Dendritic cell treated with granulocyte-macrophage colony-stimulating factor and Interleukin-4, amounts not matched to agents 40 ng/mL and 50 ng/mL, for 4 days (primary cell): Measurements from ENCODE around the gene WWC1.

ENCODE experiments used
- H3K27ac Mint-ChIP-seq: one replicate; pipeline ENCODE4 v1.8.0; 2022; ENCODE audit warnings: mild to moderate bottlenecking, mixed read lengths
- H3K27me3 Mint-ChIP-seq: one replicate; pipeline ENCODE4 v1.8.0; 2022; ENCODE audit warnings: mild to moderate bottlenecking, mixed read lengths
- H3K36me3 Mint-ChIP-seq: one replicate; pipeline ENCODE4 v1.8.0; 2022; ENCODE audit warnings: low read depth, mixed read lengths
- H3K4me1 Mint-ChIP-seq: one replicate; pipeline ENCODE4 v1.8.0; 2022; ENCODE audit warnings: low read depth, mixed read lengths
- H3K4me3 Mint-ChIP-seq: one replicate; pipeline ENCODE4 v1.8.0; 2022; ENCODE audit warnings: mild to moderate bottlenecking, moderate library complexity, mixed read lengths
- H3K9me3 Mint-ChIP-seq: one replicate; pipeline ENCODE4 v1.8.0; 2022; ENCODE audit warnings: mixed read lengths
- intact Hi-C: fragments of 100-400 bp; cut with micrococcal nuclease; formaldehyde crosslinking; loops from one replicate; pipeline ENCODE4 v1.15.0; 2022

WWC1 gene

DNA sequence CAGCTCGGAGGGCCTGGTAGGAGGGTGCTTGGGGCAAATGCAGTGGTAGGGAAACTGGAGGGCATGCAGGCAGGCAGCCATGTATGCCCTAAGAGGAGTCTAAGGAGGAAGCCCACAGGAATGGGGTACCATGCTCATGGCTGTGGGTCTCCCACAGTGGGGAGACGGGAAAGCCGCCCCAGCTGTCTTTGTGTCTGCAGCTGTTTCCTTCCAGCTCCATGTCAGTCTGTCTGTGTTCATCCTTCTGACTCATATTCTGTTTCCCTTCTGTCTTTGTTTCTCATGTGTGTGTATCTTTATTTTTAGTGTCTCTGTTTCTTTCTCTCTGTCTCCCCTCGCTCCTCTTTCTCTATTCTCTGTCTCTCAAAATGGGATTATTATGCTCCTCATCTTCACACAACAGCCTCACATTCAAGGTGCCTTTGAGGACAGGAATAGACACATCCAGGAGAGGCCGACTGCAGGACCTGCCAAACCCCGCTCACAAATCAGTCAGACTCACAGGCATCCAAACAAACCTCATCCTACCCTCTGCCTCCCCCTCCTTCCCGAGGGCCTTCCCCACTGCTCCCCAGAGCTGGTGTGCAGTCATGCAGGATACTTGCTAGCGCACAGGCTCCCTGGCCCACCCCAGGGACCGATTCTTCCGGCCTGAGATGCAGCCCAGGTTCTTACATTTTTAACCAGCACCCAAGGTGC, 126.4 kb downstream of the WWC1 start:
- H3K4me3 Mint-ChIP-seq = no peak overlapping the region
- no peaks in the 10 kb centered on the region for H3K4me1 Mint-ChIP-seq
- H3K36me3 Mint-ChIP-seq = no peaks in the 10 kb centered on the region
- no peaks in the 10 kb centered on the region for H3K27me3 Mint-ChIP-seq
- H3K27ac Mint-ChIP-seq = no peak overlapping the region
- intact Hi-C loops = no loop called here
- no peaks in the 10 kb centered on the region for H3K9me3 Mint-ChIP-seq

- H3K27ac Mint-ChIP-seq = no peak overlapping the region
- intact Hi-C loops = no loop called here
- H3K4me3 Mint-ChIP-seq = no peak overlapping the region
- H3K27me3 Mint-ChIP-seq = no peaks in the 10 kb centered on the region
- H3K36me3 Mint-ChIP-seq = no peaks in the 10 kb centered on the region
- no peaks in the 10 kb centered on the region for H3K4me1 Mint-ChIP-seq
- no peaks in the 10 kb centered on the region for H3K9me3 Mint-ChIP-seq
Observed at GRCh38 chr5:168420461-168420860, 129.0 kb downstream of the WWC1 start.

GRCh38 chr5:168422431-168422830, 131.0 kb downstream of the WWC1 start:
- Mint-ChIP-seq H3K4me3 (no peak overlapping the region), H3K27ac (no peak overlapping the region), H3K9me3 (no peaks in the 10 kb centered on the region), H3K27me3 (no peaks in the 10 kb centered on the region), H3K36me3 (no peaks in the 10 kb centered on the region), H3K4me1 (no peaks in the 10 kb centered on the region)
- intact Hi-C loops = no loop called here

GRCh38 chr5:168423478-168423877, 132.0 kb downstream of the WWC1 start:
- H3K9me3 Mint-ChIP-seq = no peaks in the 10 kb centered on the region
- no peaks in the 10 kb centered on the region for H3K36me3 Mint-ChIP-seq
- no peak overlapping the region for H3K4me3 Mint-ChIP-seq

GRCh38 chr5:168423971-168424370, 132.5 kb downstream of the WWC1 start:
- no peaks in the 10 kb centered on the region for H3K4me1 Mint-ChIP-seq
- intact Hi-C loops = no loop called here
- no peaks in the 10 kb centered on the region for H3K9me3 Mint-ChIP-seq
- no peaks in the 10 kb centered on the region for H3K27me3 Mint-ChIP-seq
- no peak overlapping the region for H3K4me3 Mint-ChIP-seq
- no peak overlapping the region for H3K27ac Mint-ChIP-seq
- H3K36me3 Mint-ChIP-seq = no peaks in the 10 kb centered on the region

More at GRCh38 chr5:168423478-168423877, 132.0 kb downstream of the WWC1 start:
- Mint-ChIP-seq H3K27me3 (no peaks in the 10 kb centered on the region), H3K27ac (no peak overlapping the region), H3K4me1 (no peaks in the 10 kb centered on the region)
- intact Hi-C loops = no loop called here

GRCh38 chr5:168424594-168425323, 133.3 kb downstream of the WWC1 start:
- Mint-ChIP-seq H3K27ac (no peak overlapping the region), H3K36me3 (no peaks in the 10 kb centered on the region), H3K4me1 (no peaks in the 10 kb centered on the region), H3K4me3 (no peak overlapping the region), H3K27me3 (no peaks in the 10 kb centered on the region), H3K9me3 (no peaks in the 10 kb centered on the region)
- intact Hi-C loops = no loop called here

DNA sequence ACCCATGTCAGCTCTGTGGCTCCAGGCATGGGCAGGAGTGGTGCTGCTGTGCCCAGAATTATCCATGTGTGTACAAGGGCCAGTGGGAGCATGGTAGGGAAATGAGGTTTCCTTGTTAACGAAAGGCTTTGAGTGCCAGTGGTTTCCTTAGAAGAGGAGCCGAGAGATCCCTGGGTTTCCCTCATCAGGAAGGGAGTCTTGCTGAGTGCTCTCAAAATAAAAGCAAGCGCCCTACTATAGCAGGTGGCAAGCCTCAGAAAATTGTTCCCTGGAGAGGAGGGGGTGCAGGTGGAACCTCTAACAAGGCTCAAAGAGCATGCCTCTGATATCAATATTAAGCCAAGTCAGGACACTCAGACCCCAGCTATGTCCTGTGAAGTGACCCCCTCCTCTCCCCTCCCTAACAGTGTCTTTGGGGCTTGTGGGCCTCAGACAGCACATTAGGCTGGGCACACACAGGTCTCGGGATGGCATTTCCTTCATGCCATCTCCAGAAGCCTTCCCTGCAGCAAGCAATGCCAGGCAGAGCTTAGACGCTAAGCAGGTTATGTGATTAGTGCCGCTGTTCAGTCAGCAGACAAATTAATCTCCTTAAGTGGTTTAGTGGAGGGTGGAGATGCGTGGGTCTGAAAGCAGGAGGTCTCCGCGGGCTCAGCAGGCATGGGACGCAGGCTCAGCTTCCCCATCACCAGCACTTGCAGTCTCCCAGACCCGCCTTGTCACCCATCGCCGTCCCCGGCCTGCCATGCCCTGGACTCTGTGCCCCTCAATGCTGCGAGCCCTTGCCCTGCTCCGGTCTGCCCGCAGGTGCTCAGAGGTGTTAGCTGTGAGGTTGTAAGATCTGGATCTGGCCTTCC, 134.8 kb downstream of the WWC1 start:
- Mint-ChIP-seq H3K9me3 (no peaks in the 10 kb centered on the region), H3K36me3 (no peaks in the 10 kb centered on the region), H3K4me1 (no peaks in the 10 kb centered on the region), H3K27me3 (no peaks in the 10 kb centered on the region), H3K27ac (no peak overlapping the region), H3K4me3 (no peak overlapping the region)
- intact Hi-C loops = no loop called here

GRCh38 chr5:168426864-168427172, 135.4 kb downstream of the WWC1 start:
- Mint-ChIP-seq H3K36me3 (no peaks in the 10 kb centered on the region), H3K4me3 (no peak overlapping the region), H3K27ac (no peak overlapping the region), H3K4me1 (no peaks in the 10 kb centered on the region), H3K27me3 (no peaks in the 10 kb centered on the region), H3K9me3 (no peaks in the 10 kb centered on the region)
- intact Hi-C loops = no loop called here

DNA sequence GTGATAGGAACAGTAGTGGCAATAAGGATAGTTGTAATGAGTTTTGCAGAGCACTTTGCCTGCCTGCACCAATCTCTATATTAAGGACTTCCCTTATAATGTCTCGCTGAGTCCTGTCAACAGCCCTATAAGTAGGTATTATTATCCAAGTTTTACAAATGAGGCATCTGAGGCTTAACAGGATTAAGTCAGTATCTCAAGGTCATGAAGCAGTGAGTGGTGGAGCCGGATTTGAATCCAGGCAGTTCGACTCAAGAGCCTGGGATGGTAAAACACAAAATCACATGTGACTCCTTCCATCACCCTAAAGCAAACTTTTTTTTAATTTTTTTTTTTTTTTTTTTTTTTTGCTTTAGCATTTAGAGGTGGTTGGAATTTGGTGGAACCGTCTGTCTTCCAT, 135.8 kb downstream of the WWC1 start:
- no peaks in the 10 kb centered on the region for H3K4me1 Mint-ChIP-seq
- no peaks in the 10 kb centered on the region for H3K9me3 Mint-ChIP-seq
- H3K27ac Mint-ChIP-seq = no peak overlapping the region
- H3K36me3 Mint-ChIP-seq = no peaks in the 10 kb centered on the region
- intact Hi-C loops = no loop called here
- H3K4me3 Mint-ChIP-seq = no peak overlapping the region
- no peaks in the 10 kb centered on the region for H3K27me3 Mint-ChIP-seq

DNA sequence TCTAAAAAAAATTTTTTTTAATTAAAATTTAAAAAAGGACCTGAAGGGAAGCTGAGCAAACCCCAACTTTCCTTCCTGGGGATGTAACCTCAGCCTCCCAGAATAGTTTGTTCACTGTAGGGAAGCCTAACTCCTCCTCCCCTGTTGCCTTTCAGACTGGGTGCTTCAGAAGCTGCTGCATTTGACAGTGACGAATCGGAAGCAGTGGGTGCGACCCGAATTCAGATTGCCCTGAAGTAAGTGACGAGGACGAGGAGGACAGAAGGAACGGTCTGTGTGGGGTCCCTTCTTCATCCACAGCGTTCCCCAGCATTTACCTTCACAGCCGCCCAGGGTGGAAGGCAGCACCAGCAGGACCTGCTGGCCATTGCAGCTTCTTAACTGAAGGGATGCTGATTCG, 137.1 kb downstream of the WWC1 start:
- H3K27ac Mint-ChIP-seq = no peak overlapping the region
- no peaks in the 10 kb centered on the region for H3K27me3 Mint-ChIP-seq
- H3K4me3 Mint-ChIP-seq = no peak overlapping the region
- H3K4me1 Mint-ChIP-seq = no peaks in the 10 kb centered on the region
- no peaks in the 10 kb centered on the region for H3K9me3 Mint-ChIP-seq
- intact Hi-C loops = no loop called here
- H3K36me3 Mint-ChIP-seq = no peaks in the 10 kb centered on the region

DNA sequence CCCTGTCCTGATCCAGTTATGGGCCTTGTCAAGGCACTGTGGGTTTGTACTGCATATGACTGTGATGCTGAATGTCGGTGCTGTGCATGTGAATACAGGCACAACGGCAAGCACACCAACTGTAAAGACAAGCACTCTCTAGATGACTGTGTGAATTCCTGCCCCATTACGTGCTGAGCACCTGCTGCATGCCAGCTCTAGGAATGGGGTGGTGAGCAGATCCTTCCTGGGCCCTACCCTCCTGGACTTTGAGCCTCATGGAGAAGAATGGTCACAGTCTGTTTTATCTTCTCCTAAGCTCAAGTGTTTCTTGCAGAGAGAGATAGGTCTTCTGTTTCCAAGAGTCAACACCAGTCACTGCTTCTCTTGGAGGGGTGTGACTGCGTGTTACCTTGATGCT, 138.9 kb downstream of the WWC1 start:
- intact Hi-C loops = no loop called here
- H3K27me3 Mint-ChIP-seq = no peaks in the 10 kb centered on the region
- H3K27ac Mint-ChIP-seq = no peak overlapping the region
- H3K4me3 Mint-ChIP-seq = no peak overlapping the region
- H3K4me1 Mint-ChIP-seq = no peaks in the 10 kb centered on the region
- H3K9me3 Mint-ChIP-seq = no peaks in the 10 kb centered on the region
- no peaks in the 10 kb centered on the region for H3K36me3 Mint-ChIP-seq

DNA sequence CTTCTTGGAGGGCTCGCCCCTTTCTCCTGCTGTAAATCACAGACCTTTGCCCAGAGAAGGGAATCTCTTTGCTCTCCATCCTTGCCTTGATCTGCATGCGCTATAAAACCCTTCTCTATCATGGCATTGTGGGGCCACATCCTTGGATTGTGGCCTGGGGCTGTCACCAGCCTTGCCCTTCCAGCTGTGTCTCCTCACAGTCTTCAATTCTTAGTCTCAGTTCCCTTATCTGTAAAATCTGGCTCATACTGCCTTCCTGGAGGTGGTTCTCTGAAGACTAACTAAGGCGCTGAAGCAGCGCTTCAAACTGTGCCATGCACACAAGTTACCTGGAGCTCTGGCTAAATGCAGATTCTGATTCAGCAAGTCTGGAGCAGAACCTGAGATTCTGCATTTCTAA, 141.5 kb downstream of the WWC1 start:
- Mint-ChIP-seq H3K36me3 (no peaks in the 10 kb centered on the region), H3K27ac (no peak overlapping the region), H3K4me3 (no peak overlapping the region), H3K4me1 (no peaks in the 10 kb centered on the region), H3K9me3 (no peaks in the 10 kb centered on the region), H3K27me3 (no peaks in the 10 kb centered on the region)
- intact Hi-C loops = no loop called here

DNA sequence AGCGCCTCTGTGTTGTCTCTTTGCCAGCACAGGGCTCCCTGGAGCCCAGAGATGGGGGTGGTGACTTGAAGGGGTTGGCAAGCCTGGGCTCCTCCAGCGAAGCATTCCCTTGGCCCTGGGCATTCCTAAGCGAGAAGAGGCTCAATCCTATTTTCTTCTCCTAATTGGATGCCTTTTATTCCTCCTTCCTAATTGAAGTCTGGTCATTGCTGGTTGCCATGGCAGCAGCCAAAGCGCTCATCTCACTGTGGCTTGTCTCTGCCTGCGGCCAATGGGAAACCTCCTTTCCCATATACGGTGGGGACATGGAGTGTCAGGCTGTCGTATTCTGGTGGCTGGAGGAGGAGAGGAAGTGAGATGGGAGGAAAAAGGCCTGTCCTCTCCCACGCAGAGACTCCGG, 142.6 kb downstream of the WWC1 start:
- intact Hi-C loops = no loop called here
- no peaks in the 10 kb centered on the region for H3K36me3 Mint-ChIP-seq
- H3K4me3 Mint-ChIP-seq = no peak overlapping the region
- H3K27me3 Mint-ChIP-seq = no peaks in the 10 kb centered on the region
- no peaks in the 10 kb centered on the region for H3K9me3 Mint-ChIP-seq
- H3K4me1 Mint-ChIP-seq = no peaks in the 10 kb centered on the region
- H3K27ac Mint-ChIP-seq = no peak overlapping the region

- Mint-ChIP-seq H3K36me3 (no peaks in the 10 kb centered on the region), H3K4me1 (no peaks in the 10 kb centered on the region), H3K27ac (no peak overlapping the region), H3K4me3 (no peak overlapping the region), H3K9me3 (no peaks in the 10 kb centered on the region), H3K27me3 (no peaks in the 10 kb centered on the region)
- intact Hi-C loops = no loop called here
Observed at GRCh38 chr5:168434746-168435321, 143.4 kb downstream of the WWC1 start.
